ENCODE measurements around the gene LMO1.
A peak's percentile ranks its signal among the peaks of the same experiment; 100 is the strongest.

The LMO1 gene

GRCh38 chr11:8213376-8213775 lies 50.3 kb downstream of the LMO1 start:
- Histone ChIP-seq H3K4me3 (ENCODE audit: low read depth, low read length) (no peak overlapping the region), H3K9ac (ENCODE audit: low read depth, low read length) (no peak overlapping the region), H3K27me3 (ENCODE audit: control insufficient read depth, insufficient read depth, low read length) (peaks cover 4% of the 10 kb centered on the region; the same call in 1 of the 2 replicates), H3K4me1 (ENCODE audit: control insufficient read depth, insufficient read depth, low read length) (no peaks in the 10 kb centered on the region), H3K27ac (ENCODE audit: low read depth, low read length) (no peak overlapping the region), H3K36me3 (ENCODE audit: control insufficient read depth, insufficient read depth, low read length) (no peaks in the 10 kb centered on the region), H3K9me3 (ENCODE audit: control insufficient read depth, insufficient read depth, low read length) (no peaks in the 10 kb centered on the region)

GRCh38 chr11:8209208-8209807 lies 54.4 kb downstream of the LMO1 start:
- H3K27ac ChIP-seq (ENCODE audit: low read depth, low read length), result no peak overlapping the region
- peaks cover 12% of the 10 kb centered on the region for H3K4me1 ChIP-seq (ENCODE audit: control insufficient read depth, insufficient read depth, low read length)
- H3K27me3 ChIP-seq (ENCODE audit: control insufficient read depth, insufficient read depth, low read length), result peaks cover 4% of the 10 kb centered on the region; the same call in 1 of the 2 replicates

GRCh38 chr11:8207080-8208000 lies 56.3 kb downstream of the LMO1 start:
- peak overlapping the region; percentile 74 for H3K27ac ChIP-seq (ENCODE audit: low read depth, low read length)
- H3K9ac ChIP-seq (ENCODE audit: low read depth, low read length), result no peak overlapping the region
- peaks cover 12% of the 10 kb centered on the region for H3K4me1 ChIP-seq (ENCODE audit: control insufficient read depth, insufficient read depth, low read length)
- H3K27me3 ChIP-seq (ENCODE audit: control insufficient read depth, insufficient read depth, low read length), result no peaks in the 10 kb centered on the region
- no peaks in the 10 kb centered on the region for H3K9me3 ChIP-seq (ENCODE audit: control insufficient read depth, insufficient read depth, low read length)
- no peaks in the 10 kb centered on the region for H3K36me3 ChIP-seq (ENCODE audit: control insufficient read depth, insufficient read depth, low read length)
- no peak overlapping the region for H3K4me3 ChIP-seq (ENCODE audit: low read depth, low read length)

More at GRCh38 chr11:8209208-8209807, 54.4 kb downstream of the LMO1 start:
- Histone ChIP-seq H3K9ac (ENCODE audit: low read depth, low read length) (no peak overlapping the region), H3K36me3 (ENCODE audit: control insufficient read depth, insufficient read depth, low read length) (no peaks in the 10 kb centered on the region), H3K9me3 (ENCODE audit: control insufficient read depth, insufficient read depth, low read length) (no peaks in the 10 kb centered on the region), H3K4me3 (ENCODE audit: low read depth, low read length) (no peak overlapping the region)

GRCh38 chr11:8206251-8207079 lies 57.2 kb downstream of the LMO1 start:
- Histone ChIP-seq H3K9ac (ENCODE audit: low read depth, low read length) (no peak overlapping the region), H3K27ac (ENCODE audit: low read depth, low read length) (no peak overlapping the region), H3K9me3 (ENCODE audit: control insufficient read depth, insufficient read depth, low read length) (no peaks in the 10 kb centered on the region), H3K4me1 (ENCODE audit: control insufficient read depth, insufficient read depth, low read length) (peaks cover 12% of the 10 kb centered on the region), H3K36me3 (ENCODE audit: control insufficient read depth, insufficient read depth, low read length) (no peaks in the 10 kb centered on the region), H3K4me3 (ENCODE audit: low read depth, low read length) (no peak overlapping the region), H3K27me3 (ENCODE audit: control insufficient read depth, insufficient read depth, low read length) (no peaks in the 10 kb centered on the region)

- Histone ChIP-seq H3K4me1 (ENCODE audit: control insufficient read depth, insufficient read depth, low read length) (peaks cover 12% of the 10 kb centered on the region), H3K36me3 (ENCODE audit: control insufficient read depth, insufficient read depth, low read length) (no peaks in the 10 kb centered on the region), H3K9ac (ENCODE audit: low read depth, low read length) (no peak overlapping the region), H3K9me3 (ENCODE audit: control insufficient read depth, insufficient read depth, low read length) (no peaks in the 10 kb centered on the region), H3K4me3 (ENCODE audit: low read depth, low read length) (no peak overlapping the region), H3K27me3 (ENCODE audit: control insufficient read depth, insufficient read depth, low read length) (no peaks in the 10 kb centered on the region), H3K27ac (ENCODE audit: low read depth, low read length) (no peak overlapping the region)
These were observed 58.1 kb downstream of the LMO1 start for GRCh38 chr11:8205566-8205965.

GRCh38 chr11:8204596-8204995 lies 59.1 kb downstream of the LMO1 start:
- no peaks in the 10 kb centered on the region for H3K36me3 ChIP-seq (ENCODE audit: control insufficient read depth, insufficient read depth, low read length)
- no peaks in the 10 kb centered on the region for H3K9me3 ChIP-seq (ENCODE audit: control insufficient read depth, insufficient read depth, low read length)
- no peak overlapping the region for H3K4me3 ChIP-seq (ENCODE audit: low read depth, low read length)
- H3K9ac ChIP-seq (ENCODE audit: low read depth, low read length), result no peak overlapping the region
- H3K27me3 ChIP-seq (ENCODE audit: control insufficient read depth, insufficient read depth, low read length), result no peaks in the 10 kb centered on the region
- H3K27ac ChIP-seq (ENCODE audit: low read depth, low read length), result no peak overlapping the region
- H3K4me1 ChIP-seq (ENCODE audit: control insufficient read depth, insufficient read depth, low read length), result peaks cover 12% of the 10 kb centered on the region

GRCh38 chr11:8204025-8204424 lies 59.7 kb downstream of the LMO1 start:
- Histone ChIP-seq H3K9ac (ENCODE audit: low read depth, low read length) (no peak overlapping the region), H3K4me3 (ENCODE audit: low read depth, low read length) (no peak overlapping the region), H3K36me3 (ENCODE audit: control insufficient read depth, insufficient read depth, low read length) (no peaks in the 10 kb centered on the region), H3K4me1 (ENCODE audit: control insufficient read depth, insufficient read depth, low read length) (peaks cover 12% of the 10 kb centered on the region), H3K9me3 (ENCODE audit: control insufficient read depth, insufficient read depth, low read length) (no peaks in the 10 kb centered on the region), H3K27ac (ENCODE audit: low read depth, low read length) (no peak overlapping the region), H3K27me3 (ENCODE audit: control insufficient read depth, insufficient read depth, low read length) (no peaks in the 10 kb centered on the region; the same call in 1 of the 2 replicates)

GRCh38 chr11:8203414-8203715 lies 60.3 kb downstream of the LMO1 start:
- Histone ChIP-seq H3K9ac (ENCODE audit: low read depth, low read length) (no peak overlapping the region), H3K4me1 (ENCODE audit: control insufficient read depth, insufficient read depth, low read length) (peaks cover 12% of the 10 kb centered on the region)

GRCh38 chr11:8202516-8203413 lies 60.9 kb downstream of the LMO1 start:
- no peak overlapping the region for H3K4me3 ChIP-seq (ENCODE audit: low read depth, low read length)
- no peaks in the 10 kb centered on the region for H3K36me3 ChIP-seq (ENCODE audit: control insufficient read depth, insufficient read depth, low read length)
- peaks cover 2% of the 10 kb centered on the region; the same call in 1 of the 2 replicates for H3K27me3 ChIP-seq (ENCODE audit: control insufficient read depth, insufficient read depth, low read length)
- no peak overlapping the region for H3K9ac ChIP-seq (ENCODE audit: low read depth, low read length)
- H3K9me3 ChIP-seq (ENCODE audit: control insufficient read depth, insufficient read depth, low read length), result no peaks in the 10 kb centered on the region
- H3K27ac ChIP-seq (ENCODE audit: low read depth, low read length), result no peak overlapping the region
- peaks cover 9% of the 10 kb centered on the region for H3K4me1 ChIP-seq (ENCODE audit: control insufficient read depth, insufficient read depth, low read length)

More at GRCh38 chr11:8203414-8203715, 60.3 kb downstream of the LMO1 start:
- H3K36me3 ChIP-seq (ENCODE audit: control insufficient read depth, insufficient read depth, low read length), result no peaks in the 10 kb centered on the region
- no peak overlapping the region for H3K27ac ChIP-seq (ENCODE audit: low read depth, low read length)
- no peaks in the 10 kb centered on the region for H3K9me3 ChIP-seq (ENCODE audit: control insufficient read depth, insufficient read depth, low read length)
- H3K4me3 ChIP-seq (ENCODE audit: low read depth, low read length), result no peak overlapping the region
- H3K27me3 ChIP-seq (ENCODE audit: control insufficient read depth, insufficient read depth, low read length), result no peaks in the 10 kb centered on the region; the same call in 1 of the 2 replicates

All from HUES48 (cell line).